EL (cell line): Measurements from ENCODE around the gene KRTAP12-2.
"Not testable (repeated sequence)": the region's sequence is repeated elsewhere in the genome, so short reads cannot be mapped to it uniquely, and the experiment has no call there.

Source experiments
- DNase-seq: peaks from one replicate; pipeline ENCODE4 v3.0.0-alpha.2; 2016

Gene KRTAP12-2

DNA sequence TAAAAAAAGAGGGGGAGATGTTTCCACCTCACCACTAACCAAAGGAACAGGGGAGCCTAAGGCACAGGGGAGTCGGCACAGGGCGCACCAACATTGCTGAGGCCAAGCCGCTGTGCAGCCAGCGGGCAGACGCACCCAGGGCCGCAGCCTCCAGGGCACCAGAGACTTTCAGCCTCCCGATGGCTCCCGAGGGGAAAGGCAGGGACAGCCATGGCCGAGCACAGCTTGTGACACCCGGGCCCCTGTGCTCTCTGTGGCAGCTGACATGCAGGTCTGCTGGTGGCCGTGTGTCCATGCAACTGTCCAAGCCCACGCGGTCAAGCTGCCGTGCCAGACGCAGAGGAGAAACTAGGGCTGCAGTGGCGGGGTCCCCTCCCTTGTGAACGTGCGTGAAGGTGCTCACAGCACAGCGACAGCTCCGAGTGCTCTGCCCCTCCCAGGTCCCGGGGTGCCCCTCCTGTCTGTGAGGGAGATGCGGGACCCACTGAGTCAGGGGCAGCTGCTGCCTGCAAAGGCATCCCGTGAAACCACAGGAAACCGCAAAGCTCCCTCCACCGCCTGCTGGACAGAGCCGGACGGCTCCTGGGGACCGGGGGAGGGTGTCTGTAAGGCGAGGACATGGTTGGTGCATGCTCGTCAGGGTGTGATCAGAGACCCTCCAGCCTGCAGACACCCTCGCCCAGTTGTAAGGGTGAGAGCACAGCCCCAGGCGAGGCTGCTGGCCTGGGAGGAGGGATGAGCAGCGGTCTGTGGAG is 18.0 kb downstream of the KRTAP12-2 start:
- DNase-seq: no peak

GRCh38 chr21:44647222-44647552 is 19.5 kb downstream of the KRTAP12-2 start:
- no peak for DNase-seq

GRCh38 chr21:44646366-44647221 is 20.1 kb downstream of the KRTAP12-2 start, which contains the start of gene KRTAP10-11:
Gene KRTAP10-11, plus strand, starts transcription at chr21:44646414. Its CDS starts 45 bp downstream, at chr21:44646459.
- not testable (repeated sequence) for DNase-seq

GRCh38 chr21:44644878-44645277 is 21.8 kb downstream of the KRTAP12-2 start:
- no peak for DNase-seq

DNA sequence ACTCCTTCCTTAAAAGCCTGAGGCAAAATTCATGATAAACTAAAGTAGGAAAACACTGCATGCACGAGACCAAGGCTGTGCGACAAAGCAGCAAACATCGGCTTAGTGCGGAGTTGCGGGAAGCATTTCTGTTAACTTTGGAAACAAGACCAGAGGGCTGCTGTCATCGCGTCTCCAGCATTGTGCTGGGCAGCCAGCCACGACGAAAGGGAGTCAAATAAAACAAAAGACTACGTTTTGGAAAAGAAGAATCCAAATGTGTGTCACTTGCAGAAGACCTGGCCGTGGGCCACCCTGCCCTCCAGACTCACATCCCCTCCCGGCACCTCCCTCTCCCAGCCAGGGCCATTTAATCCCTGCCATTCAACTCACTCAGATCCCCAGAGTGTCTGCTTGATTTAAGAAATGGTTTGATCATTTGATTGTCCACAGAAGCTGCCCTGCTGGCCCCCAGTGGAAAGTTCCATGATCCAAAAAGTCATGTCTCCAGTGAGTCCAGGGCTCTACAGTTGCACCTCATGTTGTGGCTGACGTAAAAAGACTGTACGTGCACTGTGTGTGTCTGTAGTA is 22.9 kb downstream of the KRTAP12-2 start:
- no peak for DNase-seq

GRCh38 chr21:44640761-44641160 is 26.0 kb downstream of the KRTAP12-2 start:
- DNase-seq: no peak

DNA sequence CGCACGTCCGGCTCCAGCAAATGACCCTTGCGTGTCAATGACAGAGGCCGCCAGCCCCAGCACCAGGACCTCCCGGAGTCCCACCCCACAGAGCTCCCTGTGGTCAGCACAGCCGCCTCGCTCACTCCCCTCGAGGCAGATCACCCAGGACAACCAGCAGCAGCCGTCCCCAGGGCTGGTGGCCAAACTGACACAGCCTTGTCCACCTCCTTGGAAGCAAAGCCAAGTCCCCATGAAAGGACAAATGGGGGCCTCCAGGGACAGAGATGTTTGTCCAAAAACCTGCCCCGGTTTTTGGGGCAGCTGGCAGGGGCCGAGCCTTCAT is 27.4 kb downstream of the KRTAP12-2 start:
- DNase-seq: no peak

GRCh38 chr21:44638506-44639330 is 28.0 kb downstream of the KRTAP12-2 start:
- not testable (repeated sequence) for DNase-seq

GRCh38 chr21:44637851-44638348 is 28.8 kb downstream of the KRTAP12-2 start:
- DNase-seq: not testable (repeated sequence)

DNA sequence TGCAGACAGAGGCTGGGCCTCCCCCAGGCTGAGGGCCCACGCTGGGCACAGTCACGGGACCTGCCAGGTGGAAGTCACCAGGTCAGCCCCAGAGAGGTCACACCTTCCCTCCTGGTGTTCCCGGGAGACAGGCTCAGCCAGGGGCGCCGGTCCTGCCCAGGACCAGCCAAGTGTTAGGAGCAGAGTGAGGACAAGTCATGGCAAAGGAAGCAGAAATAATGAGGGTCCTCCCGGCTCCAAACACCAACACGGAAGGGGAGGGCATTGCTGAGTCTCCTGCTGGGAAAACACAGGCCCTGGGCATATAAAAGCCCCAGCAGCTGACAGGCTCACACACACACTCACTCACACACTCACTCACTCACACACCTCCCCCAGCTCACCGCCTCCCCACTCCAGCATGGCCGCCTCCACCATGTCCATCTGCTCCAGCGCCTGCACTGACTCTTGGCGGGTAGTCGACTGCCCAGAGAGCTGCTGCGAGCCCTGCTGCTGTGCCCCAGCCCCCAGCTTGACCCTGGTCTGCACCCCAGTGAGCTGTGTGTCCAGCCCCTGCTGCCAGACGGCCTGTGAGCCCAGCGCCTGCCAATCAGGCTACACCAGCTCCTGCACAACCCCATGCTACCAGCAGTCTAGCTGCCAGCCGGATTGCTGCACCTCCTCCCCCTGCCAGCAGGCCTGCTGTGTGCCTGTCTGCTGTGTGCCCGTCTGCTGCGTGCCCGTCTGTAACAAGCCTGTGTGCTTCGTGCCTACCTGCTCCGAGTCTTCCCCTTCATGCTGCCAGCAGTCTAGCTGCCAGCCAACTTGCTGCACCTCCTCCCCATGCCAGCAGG is 29.5 kb downstream of the KRTAP12-2 start, which contains the start of gene KRTAP10-10:
TSS of gene KRTAP10-10 (plus strand) at position 339 of the 833 bp plus-strand sequence. CDS start at position 401, 62 bp downstream.
- no peak for DNase-seq

- DNase-seq: no peak
These were observed 30.3 kb downstream of the KRTAP12-2 start for GRCh38 chr21:44636209-44637017.

DNA sequence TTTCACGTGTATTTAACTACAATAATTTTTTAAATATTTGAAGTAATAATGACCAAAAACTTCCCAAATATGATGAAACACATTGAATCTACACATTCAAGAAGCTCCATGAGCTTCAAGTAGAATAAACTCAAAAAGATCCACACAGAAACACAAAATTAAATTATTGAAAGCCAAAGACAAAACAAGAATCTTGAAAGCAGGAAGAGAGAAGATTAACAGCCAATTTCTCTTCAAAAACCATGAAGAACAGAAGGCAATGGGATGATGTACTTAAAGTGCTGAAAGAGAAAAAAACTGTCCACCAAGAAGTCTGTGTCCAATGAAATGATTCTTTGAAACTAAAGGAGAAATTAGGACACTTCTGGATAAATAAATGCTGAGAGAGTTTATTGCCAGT is 34.7 kb downstream of the KRTAP12-2 start:
- DNase-seq: no peak

- DNase-seq: no peak
These were observed 36.3 kb downstream of the KRTAP12-2 start for GRCh38 chr21:44630440-44630839.

GRCh38 chr21:44628707-44629391 is 37.9 kb downstream of the KRTAP12-2 start:
- DNase-seq: no peak

- DNase-seq: not testable (repeated sequence)
These were observed 38.9 kb downstream of the KRTAP12-2 start for GRCh38 chr21:44627831-44628233.

GRCh38 chr21:44627181-44627822 is 39.4 kb downstream of the KRTAP12-2 start:
- DNase-seq: not testable (repeated sequence)

DNA sequence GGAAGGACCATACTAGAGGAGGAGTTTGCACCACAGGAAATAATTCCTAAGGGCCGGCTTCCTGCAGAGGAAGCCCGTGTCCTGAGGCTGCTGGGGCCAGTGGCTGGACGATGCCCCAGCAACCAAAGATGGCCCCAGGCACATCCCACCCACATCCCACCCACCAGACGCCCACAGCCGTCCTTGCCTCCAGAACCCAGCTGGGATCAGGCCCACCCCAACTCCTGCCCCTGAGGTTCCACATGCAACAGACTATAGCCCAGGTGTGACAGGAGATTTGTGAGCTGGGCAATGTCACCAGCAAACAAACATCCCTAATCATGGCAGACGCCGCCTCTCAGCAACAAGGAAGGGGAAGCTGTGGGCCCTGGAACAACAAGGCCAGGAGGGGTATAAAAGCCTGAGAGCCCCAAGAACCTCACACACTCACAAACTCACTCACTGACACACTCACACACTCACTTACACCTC is 40.0 kb downstream of the KRTAP12-2 start, which contains the start of gene KRTAP10-9:
TSS of gene KRTAP10-9 (plus strand) at position 421 of the 471 bp plus-strand sequence. CDS start 79 bp downstream, outside the sequence.
- no peak for DNase-seq

DNA sequence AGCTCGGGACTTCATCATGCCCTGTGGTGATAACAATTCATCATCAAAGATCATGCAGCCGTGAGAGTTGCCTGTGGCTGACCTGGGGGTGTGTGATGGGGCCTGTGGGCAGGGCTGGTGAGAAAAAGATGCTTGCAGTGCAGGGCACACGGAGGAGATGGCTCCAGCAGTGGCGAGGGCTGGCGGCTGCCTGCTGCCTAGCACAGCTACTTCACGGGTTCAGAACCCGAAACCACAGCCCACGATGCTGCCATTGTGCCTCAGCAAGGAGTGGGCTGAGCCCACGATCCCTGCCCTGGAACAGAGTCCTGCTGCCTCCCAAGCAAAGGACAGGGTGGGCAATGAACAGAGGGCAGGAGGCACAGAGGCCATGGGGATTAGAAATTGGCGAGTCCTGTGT is 40.5 kb downstream of the KRTAP12-2 start:
- DNase-seq: no peak

DNA sequence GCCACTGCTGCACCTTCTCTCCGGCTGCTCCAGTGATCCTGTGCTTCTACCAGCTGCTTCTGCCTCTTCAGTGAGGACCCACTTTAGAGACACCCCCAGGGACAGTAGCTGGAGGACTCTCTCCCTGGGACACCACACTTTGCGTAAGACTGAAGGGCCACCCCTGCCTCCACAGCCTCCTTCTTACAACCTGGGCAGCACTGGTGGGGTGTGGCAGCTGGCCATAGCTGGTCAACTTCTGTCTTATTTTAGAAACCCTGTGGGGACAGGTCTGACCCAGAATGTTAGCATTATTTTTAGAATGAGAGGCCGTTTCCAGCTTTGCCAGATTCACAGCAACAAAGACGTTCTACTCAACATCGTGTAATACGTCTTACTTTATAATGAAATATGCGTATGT is 41.0 kb downstream of the KRTAP12-2 start:
- DNase-seq: no peak
